GM12864 (cell line): ENCODE measurements around the gene NUP160.
"Not testable (repeated sequence)": the region's sequence is repeated elsewhere in the genome, so short reads cannot be mapped to it uniquely, and the experiment has no call there.

Source experiments
- DNase-seq: peaks from one replicate; pipeline ENCODE4 v3.0.0-alpha.2; 2011; ENCODE audit warnings: low read depth
- H3K4me3 ChIP-seq: 2 replicates; pipeline ENCODE4 v1.5.1; 2011; ENCODE audit warnings: mild to moderate bottlenecking, low read depth, low read length, control low read depth
- TF ChIP-seq, protein P1 (sequence below): IDR thresholded peaks from 2 replicates; pipeline ENCODE4 v1.5.1; 2011; ENCODE audit warnings: low read depth, mild to moderate bottlenecking, moderate library complexity, low read length, control low read depth, inconsistent platforms; ENCODE audit errors: missing control alignments

Gene NUP160

GRCh38 chr11:47887910-47888569 lies 39.9 kb upstream of the NUP160 start:
- no peak for DNase-seq
- H3K4me3 ChIP-seq: no peak overlapping the region
- TF ChIP-seq, protein P1, sequence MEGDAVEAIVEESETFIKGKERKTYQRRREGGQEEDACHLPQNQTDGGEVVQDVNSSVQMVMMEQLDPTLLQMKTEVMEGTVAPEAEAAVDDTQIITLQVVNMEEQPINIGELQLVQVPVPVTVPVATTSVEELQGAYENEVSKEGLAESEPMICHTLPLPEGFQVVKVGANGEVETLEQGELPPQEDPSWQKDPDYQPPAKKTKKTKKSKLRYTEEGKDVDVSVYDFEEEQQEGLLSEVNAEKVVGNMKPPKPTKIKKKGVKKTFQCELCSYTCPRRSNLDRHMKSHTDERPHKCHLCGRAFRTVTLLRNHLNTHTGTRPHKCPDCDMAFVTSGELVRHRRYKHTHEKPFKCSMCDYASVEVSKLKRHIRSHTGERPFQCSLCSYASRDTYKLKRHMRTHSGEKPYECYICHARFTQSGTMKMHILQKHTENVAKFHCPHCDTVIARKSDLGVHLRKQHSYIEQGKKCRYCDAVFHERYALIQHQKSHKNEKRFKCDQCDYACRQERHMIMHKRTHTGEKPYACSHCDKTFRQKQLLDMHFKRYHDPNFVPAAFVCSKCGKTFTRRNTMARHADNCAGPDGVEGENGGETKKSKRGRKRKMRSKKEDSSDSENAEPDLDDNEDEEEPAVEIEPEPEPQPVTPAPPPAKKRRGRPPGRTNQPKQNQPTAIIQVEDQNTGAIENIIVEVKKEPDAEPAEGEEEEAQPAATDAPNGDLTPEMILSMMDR: no peak

GRCh38 chr11:47886096-47886495 lies 37.9 kb upstream of the NUP160 start:
- DNase-seq: no peak
- H3K4me3 ChIP-seq: no peak overlapping the region
- TF ChIP-seq, protein P1: no peak

DNA sequence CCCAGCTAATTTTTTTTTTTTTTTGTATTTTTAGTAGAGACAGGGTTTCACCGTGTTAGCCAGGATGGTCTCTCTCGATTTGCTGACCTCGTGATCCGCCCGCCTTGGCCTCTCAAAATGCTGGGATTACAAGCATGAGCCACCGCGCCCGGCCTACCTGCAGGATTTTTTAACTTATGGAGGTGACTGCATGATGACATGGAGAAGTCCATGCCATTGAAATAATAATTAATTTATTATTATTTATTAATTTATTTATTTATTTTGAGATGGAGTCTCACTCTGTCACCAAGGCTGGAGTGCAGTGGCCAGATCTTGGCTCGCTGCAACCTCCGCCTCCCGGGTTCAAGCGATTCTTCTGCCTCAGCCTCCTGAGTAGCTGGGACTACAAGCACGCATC lies 34.3 kb upstream of the NUP160 start:
- DNase-seq: not testable (repeated sequence)

GRCh38 chr11:47881145-47881544 lies 33.0 kb upstream of the NUP160 start:
- no peak for DNase-seq
- no peak overlapping the region for H3K4me3 ChIP-seq
- TF ChIP-seq, protein P1: no peak

More for the DNA sequence above, 34.3 kb upstream of the NUP160 start:
- H3K4me3 ChIP-seq: not testable (repeated sequence)

DNA sequence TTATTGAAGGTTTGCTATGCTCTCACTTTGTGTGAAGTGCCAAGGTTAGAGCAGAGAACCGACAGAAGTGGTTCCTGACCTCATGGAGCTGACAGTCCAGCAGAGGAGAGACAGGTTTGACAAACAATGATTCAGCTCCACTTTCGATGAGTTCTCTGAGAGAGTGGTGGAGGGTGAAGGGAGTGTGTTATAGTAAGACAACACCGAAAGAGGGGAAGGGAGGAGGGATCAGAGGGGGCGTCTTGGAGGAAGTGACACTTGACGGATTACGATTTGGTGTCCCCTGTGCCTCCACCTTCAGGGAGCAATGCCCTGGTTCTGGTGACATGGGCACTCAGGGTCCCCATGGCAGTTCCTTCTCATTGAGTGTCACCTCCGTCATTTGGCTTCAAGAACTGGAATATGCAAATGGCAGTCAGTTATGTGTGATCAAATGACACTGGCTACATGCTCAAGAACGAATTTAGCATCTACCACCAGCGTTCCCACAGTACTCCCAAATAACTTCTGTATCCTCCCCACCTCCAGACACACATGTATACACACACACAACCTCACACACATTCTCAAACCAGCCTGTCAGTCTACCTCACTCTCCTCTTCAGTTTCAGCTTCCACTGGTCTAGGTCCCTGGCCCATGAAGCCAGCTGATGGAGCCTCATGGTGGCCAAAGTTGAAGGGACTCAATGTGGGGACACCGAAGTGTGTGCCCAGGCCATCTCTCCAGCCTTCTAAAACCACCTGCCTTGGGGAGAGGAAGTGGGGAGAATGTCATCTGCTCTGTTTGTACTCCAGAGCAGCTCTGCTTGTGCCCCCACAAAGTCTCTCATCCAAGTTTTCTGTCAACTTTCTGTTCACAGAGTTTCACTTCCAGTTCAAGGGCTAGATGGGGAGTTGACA lies 31.4 kb upstream of the NUP160 start:
- H3K4me3 ChIP-seq: no peak overlapping the region
- DNase-seq: peak; percentile 53

GRCh38 chr11:47875858-47876257 lies 27.7 kb upstream of the NUP160 start:
- not testable (repeated sequence) for H3K4me3 ChIP-seq, DNase-seq

More for the DNA sequence above, 31.4 kb upstream of the NUP160 start:
- TF ChIP-seq, protein P1: no peak

DNA sequence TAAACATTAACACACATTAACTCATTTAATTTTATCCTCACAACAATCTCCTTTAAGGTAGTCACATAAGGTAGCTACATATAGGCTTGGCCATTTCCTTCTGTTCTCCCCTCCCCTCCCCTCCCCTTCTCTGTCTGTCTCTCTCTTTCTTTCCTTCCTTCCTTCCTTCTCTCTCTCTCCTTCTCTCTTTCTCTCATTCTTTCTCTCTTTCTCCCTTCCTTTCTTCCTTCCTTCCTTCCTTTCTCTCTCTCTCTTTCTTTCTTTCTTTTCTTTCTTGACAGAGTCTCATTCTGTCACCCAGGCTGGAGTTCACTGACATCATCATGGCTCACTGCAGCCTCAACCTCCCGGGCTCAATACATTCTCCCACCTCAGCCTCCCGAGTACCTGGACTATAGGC lies 22.3 kb upstream of the NUP160 start:
- no peak for DNase-seq
- H3K4me3 ChIP-seq: no peak overlapping the region
- TF ChIP-seq, protein P1: no peak
